Gastrocnemius medialis (tissue), 4 donors: ENCODE results near the gene IL11RA. TPM values are rescaled to one million over a fixed set of nuclear protein-coding genes. Genes with fewer than 3 reads are reported as not detected.

Experiments used
- ATAC-seq, 2 donors: fragments of 150-250 bp; one replicate each; pipeline ENCODE4 v1.9.1; 2016
- DNase-seq, 2 donors: peaks; one replicate each; pipeline ENCODE4 v3.0.0-alpha.2; 2019
- H3K27ac ChIP-seq, 4 donors: fragments of 200-600 bp; sonication (generic); 1 replicate in 1 of 4; 2 replicates in 3 of 4; pipeline ENCODE4 v1.5.1; 2016 to 2018; ENCODE audit warnings: mild to moderate bottlenecking in 2 of 4, moderate library complexity in 1 of 4
- H3K27me3 ChIP-seq, 3 donors: fragments of 200-600 bp; sonication (generic) in 2 of 3; 1 replicate in 1 of 3; 2 replicates in 2 of 3; pipeline versions ENCODE4 v1.5.1 to v1.6.0; 2016 to 2019; ENCODE audit warnings: mild to moderate bottlenecking in 1 of 3, moderate library complexity in 1 of 3
- H3K36me3 ChIP-seq, 2 donors: fragments of 200-600 bp; sonication (generic) in 1 of 2; one replicate each; pipeline ENCODE4 v1.5.1; 2017 to 2018
- H3K4me1 ChIP-seq, 2 donors: fragments of 200-600 bp; sonication (generic) in 1 of 2; one replicate each; pipeline ENCODE4 v1.5.1; 2016 to 2017; ENCODE audit warnings: mild to moderate bottlenecking in 2 of 2
- H3K4me3 ChIP-seq, 4 donors: fragments of 200-600 bp; sonication (generic) in 3 of 4; 1 replicate in 1 of 4; 2 replicates in 3 of 4; pipeline ENCODE4 v1.5.1; 2016 to 2019; ENCODE audit warnings: mild to moderate bottlenecking in 2 of 4
- H3K9me3 ChIP-seq, 3 donors: fragments of 200-600 bp; sonication (generic) in 2 of 3; 1 replicate in 1 of 3; 2 replicates in 2 of 3; pipeline ENCODE4 v1.5.1; 2016 to 2019
- POLR2A ChIP-seq, 2 donors: fragments of 450-650 bp; IDR thresholded peaks; one replicate each; pipeline ENCODE4 v1.6.1; 2017; ENCODE audit warnings: antibody characterized with exemption in 2 of 2, mild to moderate bottlenecking in 2 of 2, moderate library complexity in 2 of 2
- in situ Hi-C, 4 donors: fragments of 200-750 bp; cut with MboI; loops; one replicate each; pipeline versions ENCODE4 v1.15.0 to v1.8.0; 2017; ENCODE audit warnings: low sequenced_read_pairs in 4 of 4
- intact Hi-C: fragments of 100-400 bp; cut with DNase I; formaldehyde crosslinking; loops from one replicate; pipeline ENCODE4 v1.15.1; 2023; ENCODE audit warnings: low total_unique reads
- total RNA-seq, 4 donors: library from RNA; depleted of rRNA; stranded (reverse); fragments of >200 nt; gene quantifications; one replicate each; pipeline versions ENCODE4 v1.1.0 to v1.2.3, GENCODE V29; 2016
- TF ChIP-seq, protein P1 (sequence below), 5 experiments: fragments of 450-650 bp in 3 of 5; fragments of 200-600 bp in 2 of 5; sonication (generic) in 2 of 5; IDR thresholded peaks in 4 of 5; conservative IDR thresholded peaks in 1 of 5; 1 replicate in 4 of 5; 2 replicates in 1 of 5; pipeline ENCODE4 v1.5.1; 2016 to 2019; ENCODE audit warnings: antibody characterized with exemption in 5 of 5, mild to moderate bottlenecking in 3 of 5, moderate library complexity in 3 of 5

IL11RA gene
- total RNA-seq, 4 donors from 2014 or later = 3.3 to 15.3 (median 11.6) TPM

DNA sequence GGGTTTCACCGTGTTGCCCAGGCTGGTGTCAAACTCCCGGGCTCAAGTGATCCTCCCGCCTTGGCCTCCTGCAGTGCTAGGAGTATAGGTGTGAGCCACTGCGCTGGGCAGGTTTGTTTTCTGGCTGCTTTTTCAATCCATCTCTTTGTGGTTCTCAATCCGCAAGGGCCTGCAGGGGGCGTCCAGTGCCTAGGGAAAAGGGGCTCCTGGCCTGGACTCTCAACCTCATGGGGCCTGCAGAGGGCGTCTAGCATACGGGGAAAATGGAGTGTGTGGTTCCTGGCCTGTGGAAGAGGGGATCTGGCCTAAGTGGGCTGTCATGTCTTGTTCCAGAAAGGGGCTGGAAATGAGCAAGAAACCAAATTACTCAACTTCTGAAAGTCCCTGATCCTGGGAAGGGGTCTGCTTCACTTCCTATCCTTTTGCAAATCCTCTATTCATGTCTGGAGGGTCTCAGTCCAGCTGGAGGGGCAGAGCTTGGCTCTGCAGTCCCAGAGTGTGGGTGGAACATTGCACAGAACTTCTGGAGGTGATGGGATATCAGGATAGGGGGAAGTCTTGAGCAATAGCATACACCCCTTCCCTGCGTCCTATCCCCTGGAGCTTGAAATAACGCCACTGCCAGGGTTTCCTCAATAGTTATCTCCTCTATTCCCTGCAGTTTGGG lies 23.2 kb downstream of the IL11RA start:
- no peak for TF ChIP-seq POLR2A (IDR thresholded peaks at IDR 0.05)
- TF ChIP-seq, protein P1, sequence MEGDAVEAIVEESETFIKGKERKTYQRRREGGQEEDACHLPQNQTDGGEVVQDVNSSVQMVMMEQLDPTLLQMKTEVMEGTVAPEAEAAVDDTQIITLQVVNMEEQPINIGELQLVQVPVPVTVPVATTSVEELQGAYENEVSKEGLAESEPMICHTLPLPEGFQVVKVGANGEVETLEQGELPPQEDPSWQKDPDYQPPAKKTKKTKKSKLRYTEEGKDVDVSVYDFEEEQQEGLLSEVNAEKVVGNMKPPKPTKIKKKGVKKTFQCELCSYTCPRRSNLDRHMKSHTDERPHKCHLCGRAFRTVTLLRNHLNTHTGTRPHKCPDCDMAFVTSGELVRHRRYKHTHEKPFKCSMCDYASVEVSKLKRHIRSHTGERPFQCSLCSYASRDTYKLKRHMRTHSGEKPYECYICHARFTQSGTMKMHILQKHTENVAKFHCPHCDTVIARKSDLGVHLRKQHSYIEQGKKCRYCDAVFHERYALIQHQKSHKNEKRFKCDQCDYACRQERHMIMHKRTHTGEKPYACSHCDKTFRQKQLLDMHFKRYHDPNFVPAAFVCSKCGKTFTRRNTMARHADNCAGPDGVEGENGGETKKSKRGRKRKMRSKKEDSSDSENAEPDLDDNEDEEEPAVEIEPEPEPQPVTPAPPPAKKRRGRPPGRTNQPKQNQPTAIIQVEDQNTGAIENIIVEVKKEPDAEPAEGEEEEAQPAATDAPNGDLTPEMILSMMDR (IDR thresholded peaks at IDR 0.05 in 4 of 5, conservative IDR thresholded peaks at IDR 0.05 in 1 of 5) = peak in 2 of 5 experiments; percentile 21 to 25
- in situ Hi-C loops = no loop called here
- intact Hi-C loops = no loop called here
- H3K27me3 ChIP-seq = no peaks in the 10 kb centered on the region
- ATAC-seq (no peak), DNase-seq (no peak)
- H3K36me3 ChIP-seq = no peaks in the 10 kb centered on the region
- H3K27ac ChIP-seq = no peak overlapping the region
- H3K4me1 ChIP-seq = peaks cover 3 to 4% of the 10 kb centered on the region in 2 donors
- no peaks in the 10 kb centered on the region for H3K9me3 ChIP-seq
- no peak overlapping the region for H3K4me3 ChIP-seq

- H3K4me1 ChIP-seq = peaks cover 3 to 4% of the 10 kb centered on the region in 2 donors
- H3K4me3 ChIP-seq = no peak overlapping the region
- no peaks in the 10 kb centered on the region for H3K27me3 ChIP-seq
- H3K9me3 ChIP-seq = no peaks in the 10 kb centered on the region
- H3K36me3 ChIP-seq = no peaks in the 10 kb centered on the region
- no peak for ATAC-seq
- in situ Hi-C loops = no loop called here
- intact Hi-C loops = no loop called here
- DNase-seq = no peak
- H3K27ac ChIP-seq = no peak overlapping the region
- TF ChIP-seq, protein P1 (IDR thresholded peaks at IDR 0.05 in 4 of 5, conservative IDR thresholded peaks at IDR 0.05 in 1 of 5) = no peak
- no peak for TF ChIP-seq POLR2A (IDR thresholded peaks at IDR 0.05)
Observed at GRCh38 chr9:34675869-34676268, 23.9 kb downstream of the IL11RA start.

DNA sequence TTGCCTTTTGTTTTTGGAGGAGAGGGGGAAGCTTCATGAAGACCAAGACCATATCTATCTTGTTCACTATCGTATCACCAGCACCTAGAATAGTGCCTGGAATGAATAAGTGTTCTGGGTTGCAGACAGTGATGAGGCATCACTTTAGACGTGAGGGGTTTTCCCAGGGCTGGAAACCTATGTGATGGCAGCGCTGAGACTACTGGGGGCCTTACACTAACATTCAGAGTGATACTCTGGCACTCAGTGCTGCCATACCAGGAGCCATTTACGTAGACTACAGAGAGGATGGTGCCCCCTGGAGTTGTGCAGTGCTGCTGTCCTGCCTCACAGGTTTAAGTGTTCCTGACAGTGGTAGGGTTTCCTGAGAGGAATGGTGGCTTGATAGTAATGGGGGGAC lies 32.2 kb downstream of the IL11RA start:
- no peaks in the 10 kb centered on the region for H3K9me3 ChIP-seq
- H3K36me3 ChIP-seq = no peaks in the 10 kb centered on the region
- no peak overlapping the region for H3K4me3 ChIP-seq
- H3K27ac ChIP-seq = no peak overlapping the region
- H3K4me1 ChIP-seq = no peaks in the 10 kb centered on the region
- in situ Hi-C loops = no loop called here
- H3K27me3 ChIP-seq = no peaks in the 10 kb centered on the region
- intact Hi-C loops = no loop called here
- no peak for ATAC-seq
- DNase-seq = no peak
- no peak for TF ChIP-seq POLR2A (IDR thresholded peaks at IDR 0.05)
- TF ChIP-seq, protein P1 (IDR thresholded peaks at IDR 0.05 in 4 of 5, conservative IDR thresholded peaks at IDR 0.05 in 1 of 5) = no peak

- in situ Hi-C loops = no loop called here
- Histone ChIP-seq H3K4me1 (no peaks in the 10 kb centered on the region), H3K4me3 (no peak overlapping the region), H3K9me3 (no peaks in the 10 kb centered on the region), H3K36me3 (no peaks in the 10 kb centered on the region), H3K27ac (no peak overlapping the region), H3K27me3 (no peaks in the 10 kb centered on the region)
- DNase-seq (no peak), ATAC-seq (no peak)
- intact Hi-C loops = no loop called here
- TF ChIP-seq POLR2A (IDR thresholded peaks at IDR 0.05) = no peak
- TF ChIP-seq, protein P1 (IDR thresholded peaks at IDR 0.05 in 4 of 5, conservative IDR thresholded peaks at IDR 0.05 in 1 of 5) = no peak
Observed at GRCh38 chr9:34684816-34685215, 32.8 kb downstream of the IL11RA start.

- intact Hi-C loops = no loop called here
Observed at GRCh38 chr9:34685591-34685990, 33.6 kb downstream of the IL11RA start.

More at GRCh38 chr9:34685591-34685990, 33.6 kb downstream of the IL11RA start:
- Histone ChIP-seq H3K4me1 (no peaks in the 10 kb centered on the region), H3K36me3 (no peaks in the 10 kb centered on the region), H3K4me3 (no peak overlapping the region), H3K9me3 (no peaks in the 10 kb centered on the region), H3K27ac (no peak overlapping the region), H3K27me3 (no peaks in the 10 kb centered on the region)
- TF ChIP-seq, protein P1 (IDR thresholded peaks at IDR 0.05 in 4 of 5, conservative IDR thresholded peaks at IDR 0.05 in 1 of 5) = no peak
- no peak for TF ChIP-seq POLR2A (IDR thresholded peaks at IDR 0.05)
- in situ Hi-C loops = no loop called here
- no peak for ATAC-seq
- DNase-seq = no peak
